Heart right ventricle (tissue), 16 donors: ENCODE measurements around the gene CHERP. TPM values are rescaled to one million over a fixed set of nuclear protein-coding genes. Genes with fewer than 3 reads are reported as not detected.
A peak's percentile ranks its signal among the peaks of the same experiment; 100 is the strongest.
"Not testable (repeated sequence)": the region's sequence is repeated elsewhere in the genome, so short reads cannot be mapped to it uniquely, and the experiment has no call there.

Experiments used
- ATAC-seq, 8 donors: fragments of 200-7000 bp; cut with Tn5 transposase; one replicate each; pipeline ENCODE4 v1.9.1; 2020; ENCODE audit warnings: mild to moderate bottlenecking in 8 of 8, moderate library complexity in 8 of 8, moderate number of reproducible peaks in 1 of 8
- DNase-seq, 2 donors: peaks; one replicate each; pipeline ENCODE4 v3.0.0-alpha.2; 2020
- H3K27ac ChIP-seq, 10 donors: fragments of 200-600 bp; sonication (generic) in 2 of 10; one replicate each; pipeline versions ENCODE4 v1.5.0 to v1.8.0; 2020 to 2022; ENCODE audit warnings: mild to moderate bottlenecking in 3 of 10
- H3K27me3 ChIP-seq, 7 donors: fragments of 200-600 bp; one replicate each; pipeline ENCODE4 v1.8.0; 2021 to 2022; ENCODE audit warnings: mild to moderate bottlenecking in 2 of 7
- H3K36me3 ChIP-seq, 9 donors: fragments of 200-600 bp; sonication (generic) in 1 of 9; one replicate each; pipeline versions ENCODE4 v1.5.0 to v1.8.0; 2020 to 2022; ENCODE audit warnings: mild to moderate bottlenecking in 2 of 9
- H3K4me1 ChIP-seq, 9 donors: fragments of 200-600 bp; sonication (generic) in 1 of 9; one replicate each; pipeline versions ENCODE4 v1.5.0 to v1.8.0; 2020 to 2022; ENCODE audit warnings: mild to moderate bottlenecking in 4 of 9
- H3K4me3 ChIP-seq, 10 donors: fragments of 200-600 bp; sonication (generic) in 2 of 10; one replicate each; pipeline versions ENCODE4 v1.5.0 to v1.8.0; 2020 to 2022; ENCODE audit warnings: mild to moderate bottlenecking in 7 of 10, moderate library complexity in 2 of 10
- H3K9me3 ChIP-seq, 11 donors: fragments of 200-600 bp in 10 of 11; sonication (generic) in 2 of 11; one replicate each; pipeline versions ENCODE4 v1.5.0 to v1.8.0; 2013 to 2022; ENCODE audit warnings: mild to moderate bottlenecking in 2 of 11, control low read depth in 1 of 11, moderate library complexity in 1 of 11
- WGBS, 2 donors: extraction: QIAGEN DNeasy Blood & Tissue Kit; methylation state at CpG; one replicate each; pipeline ENCODE4 v1.1.7; 2013; ENCODE audit warnings: inconsistent platforms in 1 of 2; 5-methylcytosine and 5-hydroxymethylcytosine counted together
- intact Hi-C, 10 donors: fragments of 100-400 bp; cut with DNase I; formaldehyde crosslinking; loops; one replicate each; pipeline versions ENCODE4 v1.11.1 to v1.14.2; 2022
- polyA plus RNA-seq, 2 donors: library from polyadenylated mRNA; stranded (reverse); fragments of 200-250 nt; gene quantifications; one replicate each; pipeline ENCODE4 v1.2.3, GENCODE V29; 2013
- total RNA-seq, 10 donors: library from RNA; stranded (reverse); fragmentation: NEBNext Ultra II Directional in 3 of 10; extraction: Animal tissue kit (Norgen Biotek cat#: 25700) in 3 of 10; gene quantifications; one replicate each; pipeline versions ENCODE4 v1.2.1 to v1.2.4, GENCODE V29; 2021 to 2023
- TF ChIP-seq, protein P1 (sequence below), 9 donors: fragments of 200-600 bp; sonication (generic) in 2 of 9; IDR thresholded peaks; one replicate each; pipeline versions ENCODE4 v1.5.0 to v1.8.0; 2021 to 2022; ENCODE audit warnings: antibody characterized with exemption in 9 of 9, mild to moderate bottlenecking in 5 of 9, moderate library complexity in 1 of 9
- donor health status: Arrhythmogenic right ventricular cardiomyopathy.
- donor health status: ischemic (EF 13 %, LVEDD 7.1; RV severe dilation, severe dysfunction).
- donor health status: healthy with polysubstance abuse.
- donor health status: DM: no; HTN: yes; CAD: no.
- donor health status: DM: no; HTN: no; CAD: no.
- donor health status: ischemic (EF 25% LVEDD 6.9; RV normal size, moderate dysfunction).
- donor health status: ischemic (EF 25% LVEDD 5.7; RV mildly dilated, moderate dysfunction).
- donor health status: healthy.
- donor health status: DM: yes; HTN: yes; CAD: no.
- donor health status: Ischemic cardiomyopathy.
- donor health status: ischemic (EF 35%, LVEDD 5.7; RV mildly dilated, moderate dysfunction).
- donor health status: nonischemic (EF 11% LVEDD 7.7; RV severe dilation, severe dysfunction).
- donor health status: DM: yes; HTN: yes; CAD: no.
- donor health status: PGD.
- donor health status: ischemic (EF 29% LVEDD 5.4; RV normal size, mild dysfunction).
- donor health status: nonischemic (EF 23%, LVEDD 6.1; RV moderate dilation, normal function).

Gene CHERP
- total and polyA plus RNA-seq, 12 donors = 11.3 to 26.6 (median 22.4) TPM

DNA sequence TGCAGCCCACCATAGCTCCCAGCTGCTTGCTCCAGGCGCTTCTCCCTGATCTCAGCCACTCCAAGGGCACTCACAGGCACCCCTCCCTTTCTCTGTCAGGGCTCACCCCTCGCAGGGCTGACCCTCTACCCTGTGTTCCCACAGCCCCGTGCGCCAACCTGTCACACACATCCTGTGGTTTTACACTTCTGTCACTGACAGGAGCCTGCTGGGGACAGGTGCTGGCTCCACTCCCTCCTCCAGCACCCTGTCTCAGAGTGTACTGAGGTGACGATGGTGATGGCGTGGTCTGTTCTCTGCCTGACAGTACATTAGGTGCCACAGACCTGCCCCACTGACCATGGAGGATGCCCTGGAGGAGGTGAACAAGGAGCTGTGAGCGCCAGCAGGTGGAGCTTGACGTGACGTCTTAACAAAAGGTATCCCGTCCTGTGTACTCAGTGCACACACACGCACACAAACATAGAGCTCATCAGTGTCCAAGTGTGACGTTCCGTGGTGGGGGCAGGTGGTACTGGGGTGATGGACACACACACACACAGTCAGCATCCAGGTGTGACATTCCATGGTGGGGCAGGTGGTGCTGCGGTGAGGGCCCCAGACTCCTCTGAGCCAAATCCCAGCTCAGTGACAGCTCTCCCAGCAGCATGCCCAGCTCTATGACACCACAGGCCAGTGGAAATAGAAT, 25.2 kb downstream of the CHERP start:
- Histone ChIP-seq H3K27ac (no peak overlapping the region), H3K27me3 (no peaks in the 10 kb centered on the region), H3K4me3 (no peak overlapping the region), H3K36me3 (peaks cover 0 to 99% (median 52%) of the 10 kb centered on the region in 9 donors), H3K4me1 (no peaks in the 10 kb centered on the region), H3K9me3 (no peaks in the 10 kb centered on the region)
- ATAC-seq (peak in 2 of 8 donors; percentile 9 to 12), DNase-seq (no peak)
- TF ChIP-seq, protein P1, sequence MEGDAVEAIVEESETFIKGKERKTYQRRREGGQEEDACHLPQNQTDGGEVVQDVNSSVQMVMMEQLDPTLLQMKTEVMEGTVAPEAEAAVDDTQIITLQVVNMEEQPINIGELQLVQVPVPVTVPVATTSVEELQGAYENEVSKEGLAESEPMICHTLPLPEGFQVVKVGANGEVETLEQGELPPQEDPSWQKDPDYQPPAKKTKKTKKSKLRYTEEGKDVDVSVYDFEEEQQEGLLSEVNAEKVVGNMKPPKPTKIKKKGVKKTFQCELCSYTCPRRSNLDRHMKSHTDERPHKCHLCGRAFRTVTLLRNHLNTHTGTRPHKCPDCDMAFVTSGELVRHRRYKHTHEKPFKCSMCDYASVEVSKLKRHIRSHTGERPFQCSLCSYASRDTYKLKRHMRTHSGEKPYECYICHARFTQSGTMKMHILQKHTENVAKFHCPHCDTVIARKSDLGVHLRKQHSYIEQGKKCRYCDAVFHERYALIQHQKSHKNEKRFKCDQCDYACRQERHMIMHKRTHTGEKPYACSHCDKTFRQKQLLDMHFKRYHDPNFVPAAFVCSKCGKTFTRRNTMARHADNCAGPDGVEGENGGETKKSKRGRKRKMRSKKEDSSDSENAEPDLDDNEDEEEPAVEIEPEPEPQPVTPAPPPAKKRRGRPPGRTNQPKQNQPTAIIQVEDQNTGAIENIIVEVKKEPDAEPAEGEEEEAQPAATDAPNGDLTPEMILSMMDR (IDR thresholded peaks at IDR 0.05) = no peak
- intact Hi-C loops = no loop called here
- 83 to 85% methylated on average over 14 of the region's 14 CpGs for WGBS, 2 donors

DNA sequence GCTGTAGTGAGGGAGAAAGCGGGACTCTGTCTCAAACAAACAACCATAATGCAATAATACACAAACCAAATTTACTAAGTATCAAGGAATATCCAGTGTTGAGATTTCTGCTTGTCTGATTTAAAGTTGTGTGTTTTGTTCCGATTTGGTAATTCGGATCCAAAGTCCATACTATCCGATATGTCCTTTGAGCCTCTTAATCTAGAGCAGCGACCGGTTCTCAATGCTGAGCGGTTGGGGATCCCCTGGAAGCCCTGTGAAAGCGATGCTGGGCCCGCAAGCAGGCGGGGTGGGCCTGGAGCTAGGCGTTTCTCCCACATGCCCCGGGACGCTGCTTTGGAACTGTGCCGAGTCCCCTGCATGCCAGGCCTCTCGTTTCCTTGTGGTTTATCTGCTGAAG, 25.9 kb downstream of the CHERP start:
- Histone ChIP-seq H3K36me3 (peaks cover 0 to 99% (median 45%) of the 10 kb centered on the region in 9 donors), H3K27ac (no peak overlapping the region), H3K27me3 (no peaks in the 10 kb centered on the region), H3K9me3 (no peaks in the 10 kb centered on the region), H3K4me3 (no peak overlapping the region), H3K4me1 (no peaks in the 10 kb centered on the region)
- no peak for DNase-seq
- ATAC-seq = no peak
- intact Hi-C loops = no loop called here
- WGBS, 2 donors = 81 to 85% methylated on average over 15 of the region's 15 CpGs
- TF ChIP-seq, protein P1 (IDR thresholded peaks at IDR 0.05) = no peak

DNA sequence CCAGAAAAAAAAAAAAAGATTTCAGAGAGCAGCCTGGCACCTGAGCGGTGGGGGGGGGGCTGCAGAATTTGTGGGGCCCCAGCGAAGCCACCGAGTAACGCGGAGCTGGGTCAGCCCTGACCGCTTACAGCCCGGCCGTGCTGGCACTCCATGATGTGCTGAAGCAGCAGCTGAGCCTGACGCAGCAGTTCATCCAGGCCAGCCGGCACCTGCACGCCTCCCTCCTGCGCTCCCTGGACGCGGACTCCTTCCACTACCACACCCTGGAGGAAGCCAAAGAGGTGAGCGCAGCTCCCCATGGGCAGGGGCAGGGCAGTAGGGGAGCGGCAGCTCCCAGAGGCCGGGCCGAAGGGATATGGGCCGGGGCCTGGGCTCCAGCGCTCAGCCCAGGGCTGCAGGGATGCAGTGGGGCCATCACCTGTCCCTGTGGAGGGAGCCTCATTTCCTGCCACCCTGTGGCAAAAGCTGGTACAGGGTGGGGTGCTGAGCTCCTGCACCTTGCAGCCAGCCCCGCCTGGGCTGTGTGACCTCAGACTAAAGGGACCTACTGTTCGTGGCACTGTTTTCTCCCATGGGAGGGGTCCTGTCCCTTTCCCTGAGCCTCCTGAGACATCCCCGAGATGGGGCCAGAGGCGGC, 27.7 kb downstream of the CHERP start:
- WGBS, 2 donors = 93 to 94% methylated on average over 24 of the region's 24 CpGs
- H3K27ac ChIP-seq = no peak overlapping the region
- TF ChIP-seq, protein P1 (IDR thresholded peaks at IDR 0.05) = no peak
- H3K4me3 ChIP-seq = no peak overlapping the region
- H3K27me3 ChIP-seq = no peaks in the 10 kb centered on the region
- peaks cover 0 to 99% (median 33%) of the 10 kb centered on the region in 9 donors for H3K36me3 ChIP-seq
- no peaks in the 10 kb centered on the region for H3K9me3 ChIP-seq
- DNase-seq (no peak), ATAC-seq (peak in 1 of 8 donors; percentile 33)
- H3K4me1 ChIP-seq = no peaks in the 10 kb centered on the region
- intact Hi-C loops = no loop called here

DNA sequence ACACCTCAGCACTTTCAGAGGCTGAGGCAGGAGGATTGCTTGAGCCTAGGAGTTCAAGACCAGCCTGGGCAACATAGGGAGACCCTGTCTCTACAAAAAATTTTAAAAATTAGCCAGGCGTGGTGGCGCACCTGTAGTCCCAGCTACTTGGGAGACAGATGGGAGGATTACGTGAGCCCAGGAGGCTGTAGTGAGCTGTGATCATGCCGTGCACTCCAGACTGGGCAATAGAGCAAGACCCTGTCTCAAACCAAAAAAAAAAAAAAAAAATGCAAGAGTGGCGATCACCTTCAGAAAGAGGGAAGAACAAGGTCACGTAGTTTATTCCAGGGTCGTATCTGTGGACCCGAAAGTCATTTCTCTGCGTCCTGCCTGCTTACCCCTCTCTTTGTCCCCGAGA, 29.6 kb downstream of the CHERP start:
- H3K4me1 ChIP-seq, H3K27me3 ChIP-seq, H3K9me3 ChIP-seq, ATAC-seq, H3K27ac ChIP-seq, H3K4me3 ChIP-seq, DNase-seq, intact Hi-C loops: not testable (repeated sequence)
- 96 to 98% methylated on average over 10 of the region's 10 CpGs for WGBS, 2 donors
- peaks cover 0 to 98% (median 16%) of the 10 kb centered on the region in 9 donors for H3K36me3 ChIP-seq
